Activated CD4-positive, alpha-beta memory T cell treated with anti-CD3 and anti-CD28 coated beads for 36 hours (primary cell): ENCODE results near the gene TPRKB. TPM values are rescaled to one million over a fixed set of nuclear protein-coding genes. Genes with fewer than 3 reads are reported as not detected.
"Not testable (repeated sequence)": the region's sequence is repeated elsewhere in the genome, so short reads cannot be mapped to it uniquely, and the experiment has no call there.

Experiments
- CTCF ChIA-PET: fragments of 350-600 bp; sonication (Branson Sonifier 250); formaldehyde crosslinking; loops from one replicate; lab custom pipeline; 2021; ENCODE audit warnings: antibody characterized with exemption, inconsistent platforms; lab: Charles Lee
- POLR2A ChIA-PET: fragments of 350-600 bp; sonication (Branson Sonifier 250); formaldehyde crosslinking; loops from one replicate; lab custom pipeline; 2021; ENCODE audit warnings: antibody characterized with exemption; lab: Charles Lee
- DNase-seq: peaks from one replicate; pipeline ENCODE4 v3.0.0-alpha.2; 2020
- H3K27ac Mint-ChIP-seq: one replicate; pipeline ENCODE4 v1.8.0; 2021; ENCODE audit warnings: mixed read lengths
- H3K27me3 Mint-ChIP-seq: one replicate; pipeline ENCODE4 v1.8.0; 2021; ENCODE audit warnings: mixed read lengths
- H3K36me3 Mint-ChIP-seq: one replicate; pipeline ENCODE4 v1.8.0; 2021; ENCODE audit warnings: mixed read lengths
- H3K4me1 Mint-ChIP-seq: one replicate; pipeline ENCODE4 v1.8.0; 2021; ENCODE audit warnings: low read depth, mixed read lengths
- H3K4me3 Mint-ChIP-seq: one replicate; pipeline ENCODE4 v1.8.0; 2021; ENCODE audit warnings: mild to moderate bottlenecking, mixed read lengths
- H3K9me3 Mint-ChIP-seq: one replicate; pipeline ENCODE4 v1.8.0; 2021; ENCODE audit warnings: mixed read lengths
- intact Hi-C: fragments of 100-400 bp; cut with micrococcal nuclease; formaldehyde crosslinking; loops from one replicate; pipeline ENCODE4 v1.15.1; 2023
- total RNA-seq, 2 experiments: library from RNA; stranded (reverse); gene quantifications; one replicate each; pipeline ENCODE4 v1.2.3, GENCODE V29; 2021

TPRKB gene
- total RNA-seq, 2 experiments from 2014 or later, result 33.2 to 34.6 TPM

DNA sequence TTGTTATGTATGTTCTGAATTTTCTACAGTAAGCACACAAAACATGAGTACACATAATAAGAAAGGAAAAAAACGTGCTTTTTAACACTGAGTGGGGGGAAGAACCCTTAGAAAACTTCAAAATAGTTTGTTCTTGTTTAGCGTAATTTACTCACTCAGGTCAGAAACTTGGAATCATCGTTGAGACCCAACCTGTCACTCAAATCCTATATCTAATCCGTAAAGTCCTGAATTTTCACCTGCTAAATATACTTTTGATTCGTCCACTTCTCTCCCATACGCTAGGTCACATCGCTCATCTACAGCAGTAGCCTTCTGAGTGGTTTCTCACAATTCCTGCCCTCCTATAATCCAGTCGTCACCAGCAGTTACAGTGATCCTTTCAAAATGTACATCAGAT lies 767 bp downstream of the TPRKB start:
- H3K4me1 Mint-ChIP-seq, result peaks cover 20% of the 10 kb centered on the region

DNA sequence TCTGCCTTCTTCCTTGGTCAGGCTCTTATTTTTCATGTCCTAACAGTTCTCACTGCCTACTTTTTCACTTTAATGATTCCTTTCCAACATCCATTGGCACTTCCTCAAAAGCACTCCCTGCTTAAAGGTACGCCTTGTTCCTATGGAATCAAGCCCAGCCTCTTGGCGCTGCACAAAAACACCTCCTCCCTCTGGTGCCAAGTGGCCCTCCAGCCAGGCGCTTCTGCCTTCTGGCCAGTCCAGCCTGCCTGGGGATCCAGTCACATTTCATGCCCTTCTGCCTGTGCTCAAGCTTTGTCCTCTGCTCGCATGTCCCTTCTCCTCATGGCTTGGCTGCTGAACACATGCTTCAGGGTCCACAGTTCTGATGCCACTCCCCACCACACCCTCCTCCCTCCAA lies 6.3 kb downstream of the TPRKB start:
- no peaks in the 10 kb centered on the region for H3K27me3 Mint-ChIP-seq

More for the DNA sequence above, 767 bp downstream of the TPRKB start:
- H3K27ac Mint-ChIP-seq, result peak overlapping the region; percentile 75
- peak overlapping the region; percentile 93 for H3K4me3 Mint-ChIP-seq
- H3K36me3 Mint-ChIP-seq, result peaks cover 30% of the 10 kb centered on the region
- DNase-seq, result no peak
- CTCF ChIA-PET, result interaction anchor here (0.8 to 1.8 kb wide), 5 partner anchors 11 to 655 kb away, joined by 3 to 5 read pairs (median 5); no protein-coding TSS in a partner anchor
- intact Hi-C loops, result loop anchor here (5.0 to 10.0 kb wide), 4 partner anchors 191 to 664 kb away; partner anchors contain the start of genes ALMS1, DGUOK and SFXN5
- no peaks in the 10 kb centered on the region for H3K27me3 Mint-ChIP-seq
- POLR2A ChIA-PET, result interaction anchor here (1.2 to 1.5 kb wide), 3 partner anchors 11 to 384 kb away, joined by 3 to 5 read pairs (median 5); no protein-coding TSS in a partner anchor
- H3K9me3 Mint-ChIP-seq, result no peaks in the 10 kb centered on the region

DNA sequence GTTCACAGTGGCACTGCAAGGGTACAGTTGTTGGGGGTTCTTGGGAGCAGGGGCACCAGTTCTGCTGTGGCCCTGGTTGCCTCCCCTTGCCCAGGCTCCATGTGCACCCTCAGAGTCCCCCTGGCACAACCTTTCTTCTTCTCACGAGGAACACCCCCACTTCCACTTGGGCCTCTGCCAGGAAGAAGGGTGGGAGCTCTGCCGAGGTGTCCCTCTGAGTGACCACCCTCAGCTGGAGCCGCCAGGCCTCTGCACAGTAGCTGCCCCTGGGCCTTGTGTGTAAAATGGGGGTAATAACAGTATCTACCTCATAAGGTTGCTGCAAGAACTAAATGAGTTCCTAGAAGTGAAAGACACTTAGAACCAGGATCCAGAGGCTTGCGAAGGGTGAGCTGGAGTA lies 8.4 kb downstream of the TPRKB start:
- Mint-ChIP-seq H3K27ac (no peak overlapping the region), H3K36me3 (peaks cover 38% of the 10 kb centered on the region), H3K4me1 (no peaks in the 10 kb centered on the region), H3K27me3 (no peaks in the 10 kb centered on the region), H3K4me3 (no peak overlapping the region), H3K9me3 (no peaks in the 10 kb centered on the region)
- ChIA-PET POLR2A (no interaction called here), CTCF (no interaction called here)
- intact Hi-C loops, result no loop called here
- no peak for DNase-seq

More for the DNA sequence above, 6.3 kb downstream of the TPRKB start:
- H3K27ac Mint-ChIP-seq, result no peak overlapping the region
- no peaks in the 10 kb centered on the region for H3K9me3 Mint-ChIP-seq
- H3K4me3 Mint-ChIP-seq, result no peak overlapping the region
- peaks cover 1% of the 10 kb centered on the region for H3K4me1 Mint-ChIP-seq
- POLR2A ChIA-PET, result no interaction called here
- peaks cover 44% of the 10 kb centered on the region for H3K36me3 Mint-ChIP-seq
- CTCF ChIA-PET, result no interaction called here
- no peak for DNase-seq
- intact Hi-C loops, result loop anchor here (10.0 kb wide), 1 partner anchor 346 kb away; the partner anchor contains the start of gene ALMS1

DNA sequence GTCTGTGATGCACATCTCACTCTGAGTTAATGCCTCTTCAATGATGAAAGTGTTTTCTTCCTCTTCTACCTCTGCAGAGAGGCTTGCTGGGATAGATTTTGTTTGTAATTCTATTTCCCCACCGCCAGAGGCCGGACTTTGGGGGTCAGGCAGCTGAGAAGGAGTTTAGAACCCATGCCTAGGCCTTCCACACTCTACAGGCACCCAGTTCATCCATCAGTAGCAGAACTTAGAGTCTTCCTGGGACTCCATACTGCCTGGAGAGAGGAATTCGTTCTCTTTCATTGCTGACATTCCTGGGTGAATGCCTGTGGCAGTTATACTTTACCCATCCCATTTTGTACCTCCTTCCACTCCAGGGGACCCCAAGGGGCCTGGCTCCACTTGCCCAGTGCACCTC lies 9.1 kb downstream of the TPRKB start:
- no peak overlapping the region for H3K27ac Mint-ChIP-seq
- H3K4me1 Mint-ChIP-seq, result no peaks in the 10 kb centered on the region
- CTCF ChIA-PET, result no interaction called here
- H3K9me3 Mint-ChIP-seq, result no peaks in the 10 kb centered on the region
- DNase-seq, result no peak
- POLR2A ChIA-PET, result no interaction called here
- intact Hi-C loops, result no loop called here
- no peak overlapping the region for H3K4me3 Mint-ChIP-seq
- peaks cover 34% of the 10 kb centered on the region for H3K36me3 Mint-ChIP-seq
- H3K27me3 Mint-ChIP-seq, result no peaks in the 10 kb centered on the region

DNA sequence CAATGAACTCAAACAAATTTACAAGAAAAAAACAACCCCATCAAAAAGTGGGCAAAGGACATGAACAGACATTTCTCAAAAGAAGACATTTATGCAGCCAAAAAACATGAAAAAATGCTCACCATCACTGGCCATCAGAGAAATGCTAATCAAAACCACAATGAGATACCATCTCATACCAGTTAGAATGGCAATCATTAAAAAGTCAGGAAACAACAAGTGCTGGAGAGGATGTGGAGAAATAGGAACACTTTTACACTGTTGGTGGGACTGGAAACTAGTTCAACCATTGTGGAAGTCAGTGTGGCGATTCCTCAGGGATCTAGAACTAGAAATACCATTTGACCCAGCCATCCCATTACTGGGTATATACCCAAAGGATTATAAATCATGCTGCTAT lies 10.5 kb downstream of the TPRKB start:
- intact Hi-C loops, H3K4me3 Mint-ChIP-seq, H3K9me3 Mint-ChIP-seq, H3K27me3 Mint-ChIP-seq, DNase-seq, CTCF ChIA-PET, H3K27ac Mint-ChIP-seq, POLR2A ChIA-PET, H3K4me1 Mint-ChIP-seq: not testable (repeated sequence)
- H3K36me3 Mint-ChIP-seq, result peaks cover 24% of the 10 kb centered on the region

DNA sequence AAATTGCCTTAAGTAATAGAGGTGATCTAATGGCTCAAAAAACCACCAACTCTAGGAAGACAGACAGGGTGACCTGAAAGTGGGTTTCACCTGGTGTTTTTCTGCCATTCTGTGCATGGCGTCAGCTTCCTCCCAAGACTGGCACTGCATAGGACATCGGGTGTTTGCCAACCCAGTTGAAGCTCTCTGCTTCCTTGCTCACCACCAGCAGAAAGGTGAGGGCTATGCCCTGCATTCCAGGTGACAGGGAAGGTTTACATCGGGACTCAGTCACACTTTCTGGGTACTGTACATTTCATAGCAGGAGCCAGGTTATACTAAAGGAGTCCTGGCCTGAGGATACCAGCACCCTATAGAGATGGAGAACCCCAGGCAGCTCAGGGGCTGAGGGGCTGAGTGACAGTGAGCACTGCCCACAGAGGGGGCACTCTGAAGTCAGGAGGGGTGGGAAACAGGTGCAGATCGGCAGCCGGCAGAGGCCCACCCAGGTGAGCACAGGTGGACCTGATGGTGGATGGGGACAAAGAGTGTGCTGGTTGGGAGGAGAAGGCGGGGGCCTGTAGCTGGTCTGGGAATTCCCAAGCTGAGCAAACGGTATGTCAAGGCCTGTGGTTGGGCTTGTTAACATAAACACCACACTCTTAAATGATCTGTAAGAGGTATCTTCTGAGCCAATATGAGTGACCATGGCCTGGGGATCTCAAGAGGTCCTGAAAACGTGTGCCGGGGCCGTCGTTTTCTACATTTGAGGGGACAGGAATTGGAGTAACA lies 18.1 kb downstream of the TPRKB start:
- ChIA-PET CTCF (no interaction called here), POLR2A (no interaction called here)
- intact Hi-C loops, result no loop called here
- no peak for DNase-seq
- Mint-ChIP-seq H3K4me3 (no peak overlapping the region), H3K36me3 (peaks cover 7% of the 10 kb centered on the region), H3K27ac (no peak overlapping the region), H3K4me1 (no peaks in the 10 kb centered on the region), H3K9me3 (peaks cover 5% of the 10 kb centered on the region), H3K27me3 (no peaks in the 10 kb centered on the region)

DNA sequence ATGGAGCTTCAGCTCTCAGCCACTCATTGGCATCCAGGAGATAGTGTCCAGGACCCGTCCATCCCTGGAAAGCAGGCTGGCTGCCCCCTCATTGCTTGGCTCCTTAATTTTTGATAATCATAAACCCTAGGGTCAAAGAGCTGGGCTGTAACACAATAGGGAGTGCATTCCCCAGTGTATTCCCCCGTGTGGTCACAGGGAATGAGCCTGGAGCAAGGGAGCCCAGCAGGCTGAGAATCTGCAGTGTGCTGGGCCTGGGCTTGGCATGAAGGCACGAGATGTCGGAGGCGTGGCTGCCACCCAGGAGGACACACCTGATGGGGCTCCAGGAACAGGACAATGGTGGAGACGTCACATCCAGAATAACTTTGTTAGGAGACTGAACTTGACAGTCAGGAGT lies 18.7 kb downstream of the TPRKB start:
- Mint-ChIP-seq H3K36me3 (peaks cover 10% of the 10 kb centered on the region), H3K27me3 (no peaks in the 10 kb centered on the region), H3K4me1 (no peaks in the 10 kb centered on the region), H3K27ac (no peak overlapping the region), H3K9me3 (peaks cover 10% of the 10 kb centered on the region), H3K4me3 (no peak overlapping the region)
- DNase-seq, result no peak
- intact Hi-C loops, result no loop called here
- CTCF ChIA-PET, result no interaction called here
- POLR2A ChIA-PET, result no interaction called here

DNA sequence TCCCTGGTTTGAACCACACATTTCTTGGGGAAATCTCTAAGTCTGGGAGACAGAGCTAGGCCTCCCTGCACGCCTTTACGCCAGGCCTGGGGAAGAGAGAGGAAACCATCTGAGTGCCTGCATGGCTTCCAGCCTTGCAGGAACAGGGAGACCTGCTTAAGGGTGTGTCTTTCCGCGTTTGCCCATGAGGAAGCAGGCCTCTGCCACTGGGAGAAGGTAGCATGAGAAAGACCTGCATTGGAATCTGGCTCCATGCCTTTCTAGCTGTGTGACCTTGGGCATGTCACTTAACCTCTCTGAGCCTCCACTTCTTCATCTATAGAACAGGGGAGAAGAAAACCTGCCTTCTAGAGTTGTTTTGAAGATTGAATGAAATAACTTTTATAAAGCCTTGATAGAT lies 19.4 kb downstream of the TPRKB start:
- POLR2A ChIA-PET, H3K27ac Mint-ChIP-seq: not testable (repeated sequence)

DNA sequence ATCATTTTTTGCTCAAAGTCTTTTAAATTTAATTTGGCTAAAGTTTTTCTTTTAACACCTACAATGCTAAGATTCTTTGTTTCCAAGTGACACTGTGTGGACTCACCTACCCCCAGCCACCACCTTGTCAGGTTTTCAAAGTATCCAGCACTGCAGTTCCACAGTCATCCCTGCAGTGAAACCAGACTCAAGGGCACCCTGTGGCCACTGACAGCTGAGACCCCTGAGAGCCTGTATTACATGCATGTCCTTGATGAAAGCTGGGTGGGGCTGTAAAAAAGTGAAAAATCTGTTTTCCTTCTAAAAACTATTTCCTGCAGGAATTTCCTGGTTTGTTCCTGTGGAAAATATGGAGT lies 19.9 kb downstream of the TPRKB start:
- POLR2A ChIA-PET, result no interaction called here
- intact Hi-C loops, result no loop called here
- H3K27me3 Mint-ChIP-seq, result no peaks in the 10 kb centered on the region
- H3K9me3 Mint-ChIP-seq, result peaks cover 11% of the 10 kb centered on the region
- no peak for DNase-seq
- no peaks in the 10 kb centered on the region for H3K4me1 Mint-ChIP-seq
- H3K4me3 Mint-ChIP-seq, result no peak overlapping the region
- H3K36me3 Mint-ChIP-seq, result peaks cover 10% of the 10 kb centered on the region
- CTCF ChIA-PET, result no interaction called here
- H3K27ac Mint-ChIP-seq, result no peak overlapping the region

More for the DNA sequence above, 19.4 kb downstream of the TPRKB start:
- H3K9me3 Mint-ChIP-seq, result peaks cover 11% of the 10 kb centered on the region
- H3K4me1 Mint-ChIP-seq, CTCF ChIA-PET, DNase-seq, H3K4me3 Mint-ChIP-seq, intact Hi-C loops, H3K27me3 Mint-ChIP-seq, H3K36me3 Mint-ChIP-seq: not testable (repeated sequence)

DNA sequence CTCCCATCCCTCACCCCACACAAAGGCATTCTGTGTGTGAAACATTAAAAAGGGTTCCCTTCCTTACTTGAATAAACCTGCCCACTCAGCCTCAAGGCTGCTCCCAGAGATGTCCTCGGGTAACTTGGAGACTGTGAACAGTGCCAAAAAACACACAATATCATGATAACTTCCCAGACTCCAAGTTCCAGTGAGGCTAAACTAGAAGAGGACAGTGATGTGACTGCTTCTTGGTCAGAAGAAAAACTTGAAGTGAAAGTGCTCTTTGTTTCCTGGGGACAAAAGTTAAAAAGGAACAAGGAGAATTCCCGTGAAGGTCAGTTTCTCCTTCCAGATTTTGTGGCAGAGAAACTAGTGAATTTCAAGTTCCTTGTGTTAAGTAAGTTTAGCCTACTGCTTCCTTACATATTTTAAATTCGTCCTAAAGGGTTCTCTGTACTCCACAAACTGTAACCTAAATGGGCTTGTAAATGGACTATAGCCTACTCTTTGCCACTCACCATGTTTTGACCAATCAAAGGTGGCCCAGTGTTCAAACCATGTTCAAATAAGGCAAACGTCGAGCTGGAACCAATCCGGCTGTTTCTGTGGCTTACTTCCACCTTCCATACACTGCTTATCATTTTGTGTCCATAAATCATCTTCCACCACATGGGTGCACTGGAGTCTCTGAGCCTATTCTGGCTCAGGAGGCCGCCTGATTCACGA lies 20.4 kb downstream of the TPRKB start:
- H3K27me3 Mint-ChIP-seq, result peaks cover 4% of the 10 kb centered on the region
- no peak overlapping the region for H3K4me3 Mint-ChIP-seq
- CTCF ChIA-PET, result no interaction called here
- intact Hi-C loops, result no loop called here
- peaks cover 10% of the 10 kb centered on the region for H3K36me3 Mint-ChIP-seq
- peaks cover 11% of the 10 kb centered on the region for H3K9me3 Mint-ChIP-seq
- DNase-seq, result no peak
- H3K27ac Mint-ChIP-seq, result no peak overlapping the region
- POLR2A ChIA-PET, result no interaction called here
- no peaks in the 10 kb centered on the region for H3K4me1 Mint-ChIP-seq

DNA sequence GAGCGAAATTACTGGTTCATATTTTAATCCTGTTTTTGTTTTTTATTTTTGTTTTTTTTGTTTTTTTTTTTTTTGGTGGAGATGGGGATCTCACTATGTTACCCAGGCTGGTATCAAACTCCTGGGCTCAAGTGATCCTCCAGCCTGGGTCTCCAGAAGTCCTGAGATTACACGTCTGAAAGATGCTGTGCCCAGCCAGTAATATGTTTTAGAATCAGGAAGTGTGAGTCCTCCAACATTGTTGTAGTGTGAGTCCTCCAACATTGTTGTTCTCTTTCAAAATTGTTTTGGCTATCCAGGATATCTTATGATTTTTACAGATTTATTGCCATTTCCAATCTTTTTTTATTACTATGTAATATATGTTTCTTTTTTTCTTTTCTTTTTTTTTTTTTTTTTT lies 23.1 kb downstream of the TPRKB start:
- no peak overlapping the region for H3K27ac Mint-ChIP-seq
- POLR2A ChIA-PET, result no interaction called here
- DNase-seq, result no peak
- CTCF ChIA-PET, result no interaction called here
- intact Hi-C loops, result no loop called here
- H3K4me1 Mint-ChIP-seq, result no peaks in the 10 kb centered on the region
- peaks cover 14% of the 10 kb centered on the region for H3K9me3 Mint-ChIP-seq
- H3K36me3 Mint-ChIP-seq, result peaks cover 6% of the 10 kb centered on the region
- H3K4me3 Mint-ChIP-seq, result no peak overlapping the region
- H3K27me3 Mint-ChIP-seq, result peaks cover 9% of the 10 kb centered on the region

DNA sequence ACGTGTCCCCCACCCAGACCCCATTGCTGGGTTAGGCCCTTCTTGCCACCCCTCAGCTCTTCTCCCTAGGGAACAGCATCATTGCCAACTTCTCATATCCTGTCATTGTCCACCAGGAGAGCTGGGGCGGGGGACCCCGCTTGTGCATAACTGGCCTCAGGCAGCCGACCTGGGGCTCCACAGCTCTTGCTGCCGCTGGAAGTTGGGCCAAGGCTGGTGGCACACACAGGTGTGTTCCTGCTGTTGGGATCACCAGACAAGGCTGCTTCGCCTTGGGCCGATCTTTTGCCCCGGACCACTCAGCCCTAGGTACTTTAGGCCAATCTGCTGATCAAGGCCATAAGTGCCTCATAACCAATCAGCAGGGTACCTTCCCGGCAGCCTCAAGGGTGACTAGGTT lies 28.6 kb downstream of the TPRKB start:
- no peak overlapping the region for H3K27ac Mint-ChIP-seq
- POLR2A ChIA-PET, result no interaction called here
- CTCF ChIA-PET, result no interaction called here
- H3K9me3 Mint-ChIP-seq, result peaks cover 5% of the 10 kb centered on the region
- peaks cover under 1% of the 10 kb centered on the region for H3K36me3 Mint-ChIP-seq
- H3K4me3 Mint-ChIP-seq, result no peak overlapping the region
- intact Hi-C loops, result no loop called here
- no peaks in the 10 kb centered on the region for H3K4me1 Mint-ChIP-seq
- H3K27me3 Mint-ChIP-seq, result peaks cover 20% of the 10 kb centered on the region
- no peak for DNase-seq
